T47D (cell line): Measurements from ENCODE around the gene ENPP7.
A peak's percentile ranks its signal among the peaks of the same experiment; 100 is the strongest.

Experiments
- DNase-seq, 2 experiments: peaks; one replicate each; pipeline versions ENCODE4 v3.0.0 to v3.0.0-alpha.2; 2011 to 2012; ENCODE audit warnings: low read depth in 1 of 2, low spot score in 1 of 2
- JUND ChIP-seq: IDR thresholded peaks from 2 replicates; pipeline ENCODE4 v1.6.1; 2012; ENCODE audit warnings: low read depth
- in situ Hi-C: cut with HindIII; loops from 2 replicates; pipeline ENCODE4 v1.10.0; 2016; ENCODE audit warnings: low sequenced_read_pairs, low pct_unique_long_range_greater_than_20kb

ENPP7 gene

DNA sequence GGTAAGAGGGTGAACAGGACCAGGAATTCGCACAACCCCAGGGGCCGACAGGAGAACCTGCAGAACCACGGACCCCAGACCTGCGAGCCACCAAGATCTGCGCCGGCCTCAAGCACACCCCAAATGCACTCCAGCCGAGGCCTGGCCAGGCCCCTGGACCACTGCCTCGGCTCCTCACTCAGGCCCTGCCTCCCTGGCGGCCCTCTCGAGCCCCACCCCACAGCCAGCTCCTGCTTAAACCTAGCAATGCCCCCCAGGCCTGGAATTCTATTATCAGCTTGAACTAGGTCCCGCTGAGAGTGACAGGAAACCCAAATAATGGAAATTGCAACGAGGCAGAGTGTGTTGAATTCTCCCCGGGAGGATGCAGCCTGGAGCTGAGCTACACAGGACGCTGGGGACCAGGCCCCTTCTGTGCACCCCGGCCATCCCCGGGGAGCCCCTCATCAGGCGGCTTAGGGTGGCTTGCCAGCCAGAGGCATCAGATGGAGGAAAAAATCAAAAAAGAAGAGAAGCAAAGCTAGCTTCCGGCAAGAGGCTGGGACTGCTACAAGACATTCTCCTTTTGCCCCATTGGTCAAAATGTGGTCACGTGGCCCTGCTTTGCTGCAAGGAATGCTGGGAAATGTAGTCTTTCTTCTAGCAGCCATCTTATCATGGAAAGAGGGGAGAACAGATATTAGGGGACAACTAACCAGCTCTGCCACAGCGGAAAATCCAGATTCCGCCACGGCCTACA, 2.4 kb upstream of the ENPP7 start:
- TF ChIP-seq JUND = no peak
- in situ Hi-C loops = no loop called here
- peak; percentile 96 to 99 for DNase-seq

- in situ Hi-C loops = no loop called here
- TF ChIP-seq JUND = no peak
- no peak for DNase-seq
Measured at GRCh38 chr17:79728908-79729471, 1.8 kb upstream of the ENPP7 start.

DNA sequence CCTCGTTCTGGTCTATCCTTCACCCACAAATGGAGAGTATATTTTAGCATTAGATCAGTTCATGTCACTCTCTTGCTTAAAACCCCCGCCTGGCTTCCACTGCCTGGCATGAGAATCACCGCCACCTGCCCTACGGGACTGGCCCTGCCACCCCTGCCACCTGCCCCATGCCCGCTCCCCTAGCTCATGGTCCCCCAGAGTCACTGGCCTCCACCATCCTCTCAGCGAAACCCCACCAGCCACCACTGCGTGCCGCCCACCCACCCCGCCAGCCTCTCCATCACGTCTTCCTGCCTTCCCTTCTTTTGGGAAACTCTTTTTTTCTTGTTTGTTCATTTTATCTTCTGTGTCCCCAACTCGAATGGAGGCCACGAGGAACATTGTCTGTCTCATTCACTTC, 982 bp upstream of the ENPP7 start:
- DNase-seq = no peak
- in situ Hi-C loops = no loop called here
- TF ChIP-seq JUND = no peak

DNA sequence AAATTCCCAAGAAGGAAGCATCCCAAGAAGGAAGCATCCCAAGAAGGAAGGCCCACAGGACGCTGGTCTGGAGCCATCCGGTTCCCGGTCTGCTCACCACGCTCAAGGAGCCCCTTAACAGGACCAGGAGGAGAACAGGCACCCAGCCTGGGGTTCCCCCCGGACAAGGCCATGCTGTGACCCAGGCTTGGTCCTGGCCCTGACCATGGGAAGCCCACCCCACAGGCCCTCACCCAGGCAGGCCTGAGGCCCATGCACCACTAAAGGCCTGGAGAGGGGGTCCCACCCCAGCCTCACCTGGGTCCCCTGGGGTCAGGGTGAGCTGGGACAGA, 340 bp upstream of the ENPP7 start:
- in situ Hi-C loops = no loop called here
- no peak for DNase-seq
- TF ChIP-seq JUND = no peak

- no peak for TF ChIP-seq JUND
- no peak for DNase-seq
- in situ Hi-C loops = no loop called here
Measured at GRCh38 chr17:79732254-79732653, 1.5 kb downstream of the ENPP7 start.

DNA sequence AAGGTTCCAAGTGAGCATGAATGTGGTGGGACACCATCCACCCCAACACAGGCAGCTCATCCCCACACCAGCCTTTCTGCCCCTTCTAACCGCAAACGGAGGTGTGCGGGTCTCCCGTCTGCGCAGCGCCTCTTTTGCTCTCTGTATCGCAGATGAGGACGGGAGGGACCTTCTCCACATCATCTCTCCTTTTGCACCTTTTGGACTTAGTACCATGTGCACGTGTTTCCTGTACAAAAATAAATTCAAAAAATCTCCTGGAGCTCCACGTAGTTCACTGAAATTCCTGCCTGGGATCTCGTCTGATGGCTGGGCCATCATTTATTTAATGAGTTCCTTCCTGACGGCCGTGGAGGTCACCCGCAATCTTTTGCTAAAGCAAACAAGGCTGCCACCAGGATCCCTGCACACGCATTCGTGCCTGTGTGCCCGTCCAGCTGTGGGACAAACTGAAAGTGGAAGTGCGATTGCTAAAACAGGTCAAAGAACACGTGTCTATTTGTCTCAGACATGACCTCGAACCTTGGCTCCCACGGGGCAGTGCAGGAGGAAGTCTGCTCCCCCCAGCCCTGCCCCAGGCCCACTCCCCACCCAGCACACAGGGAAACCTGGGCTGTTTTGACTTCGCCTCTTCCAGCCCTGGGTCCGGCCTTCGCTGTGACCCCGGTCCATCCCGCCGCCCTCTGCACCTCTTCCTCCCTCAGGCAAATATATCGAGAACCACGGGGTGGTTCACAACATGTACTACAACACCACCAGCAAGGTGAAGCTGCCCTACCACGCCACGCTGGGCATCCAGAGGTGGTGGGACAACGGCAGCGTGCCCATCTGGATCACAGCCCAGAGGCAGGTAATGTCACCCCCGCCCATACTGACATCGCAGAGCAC, 2.3 kb downstream of the ENPP7 start:
- TF ChIP-seq JUND = no peak
- in situ Hi-C loops = no loop called here
- DNase-seq = no peak

- DNase-seq = no peak
- in situ Hi-C loops = no loop called here
- TF ChIP-seq JUND = no peak
Measured at GRCh38 chr17:79733692-79734070, 2.9 kb downstream of the ENPP7 start.

DNA sequence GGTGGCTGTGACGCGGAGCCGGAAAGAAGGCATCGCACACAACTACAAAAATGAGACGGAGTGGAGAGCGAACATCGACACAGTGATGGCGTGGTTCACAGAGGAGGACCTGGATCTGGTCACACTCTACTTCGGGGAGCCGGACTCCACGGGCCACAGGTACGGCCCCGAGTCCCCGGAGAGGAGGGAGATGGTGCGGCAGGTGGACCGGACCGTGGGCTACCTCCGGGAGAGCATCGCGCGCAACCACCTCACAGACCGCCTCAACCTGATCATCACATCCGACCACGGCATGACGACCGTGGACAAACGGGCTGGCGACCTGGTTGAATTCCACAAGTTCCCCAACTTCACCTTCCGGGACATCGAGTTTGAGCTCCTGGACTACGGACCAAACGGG, 4.4 kb downstream of the ENPP7 start:
- no peak for TF ChIP-seq JUND
- in situ Hi-C loops = no loop called here
- no peak for DNase-seq

GRCh38 chr17:79737046-79737921, 6.5 kb downstream of the ENPP7 start:
- in situ Hi-C loops = no loop called here
- TF ChIP-seq JUND = no peak
- DNase-seq = no peak

DNA sequence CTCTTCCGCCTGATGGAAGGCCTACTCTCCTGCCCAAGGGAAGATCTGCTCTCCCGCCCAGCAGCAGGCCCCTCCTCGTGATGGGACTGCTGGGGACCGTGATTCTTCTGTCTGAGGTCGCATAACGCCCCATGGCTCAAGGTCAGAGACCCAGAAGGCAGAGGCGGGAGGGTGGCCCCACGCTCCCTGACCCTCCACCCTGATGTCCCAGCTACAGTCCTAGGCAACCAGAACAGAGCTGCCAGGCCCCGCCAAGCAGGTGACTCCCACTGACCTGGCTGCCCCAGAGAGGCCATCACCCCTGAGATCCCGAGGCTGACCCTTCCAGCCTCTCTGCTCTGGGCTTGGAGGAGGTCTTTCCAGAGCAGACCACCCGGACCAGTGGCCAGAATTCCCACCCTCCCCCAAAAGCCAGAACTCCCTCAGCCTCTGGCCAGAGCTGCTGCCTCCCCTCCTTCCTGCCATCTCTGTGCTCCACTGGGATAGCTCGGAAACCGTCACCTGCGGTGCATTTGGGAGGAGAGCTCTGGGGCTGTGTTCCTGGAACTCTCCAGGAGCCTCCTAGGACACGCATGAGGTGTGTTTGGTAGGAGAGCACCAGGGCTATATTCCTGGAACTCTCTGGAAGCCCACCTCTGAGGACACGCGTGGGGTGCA, 7.3 kb downstream of the ENPP7 start:
- in situ Hi-C loops = no loop called here

DNA sequence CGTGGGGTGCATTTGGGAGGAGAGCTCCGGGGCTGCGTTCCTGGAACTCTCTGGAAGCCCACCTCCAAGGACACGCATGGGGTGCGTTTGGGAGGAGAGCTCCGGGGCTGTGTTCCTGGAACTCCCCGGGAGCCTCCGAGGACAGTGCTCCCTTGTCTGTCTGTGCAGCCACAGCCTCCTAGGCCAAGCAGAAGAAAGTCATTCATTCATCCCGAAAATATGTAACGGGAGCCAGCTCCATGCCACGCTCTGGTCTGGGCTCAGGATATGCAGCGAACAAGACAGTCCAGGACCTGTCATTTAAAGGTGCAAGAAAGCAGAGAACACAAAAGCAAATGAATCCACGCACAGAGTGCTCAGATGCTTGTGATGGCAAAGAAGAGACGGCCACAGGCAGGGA, 7.9 kb downstream of the ENPP7 start:
- TF ChIP-seq JUND = no peak
- in situ Hi-C loops = no loop called here
- DNase-seq = no peak

More for the DNA sequence above, 7.3 kb downstream of the ENPP7 start:
- no peak for TF ChIP-seq JUND
- DNase-seq = no peak
